GM21723 (cell line): ENCODE measurements around the gene GNB1L.

Experiments used
- ATAC-seq: cut with Tn5 transposase; IDR thresholded peaks from one replicate; pipeline ENCODE4 v1.9.1; 2021; ENCODE audit warnings: mild to moderate bottlenecking, moderate library complexity; ENCODE audit not compliant: unreplicated experiment

Gene GNB1L

DNA sequence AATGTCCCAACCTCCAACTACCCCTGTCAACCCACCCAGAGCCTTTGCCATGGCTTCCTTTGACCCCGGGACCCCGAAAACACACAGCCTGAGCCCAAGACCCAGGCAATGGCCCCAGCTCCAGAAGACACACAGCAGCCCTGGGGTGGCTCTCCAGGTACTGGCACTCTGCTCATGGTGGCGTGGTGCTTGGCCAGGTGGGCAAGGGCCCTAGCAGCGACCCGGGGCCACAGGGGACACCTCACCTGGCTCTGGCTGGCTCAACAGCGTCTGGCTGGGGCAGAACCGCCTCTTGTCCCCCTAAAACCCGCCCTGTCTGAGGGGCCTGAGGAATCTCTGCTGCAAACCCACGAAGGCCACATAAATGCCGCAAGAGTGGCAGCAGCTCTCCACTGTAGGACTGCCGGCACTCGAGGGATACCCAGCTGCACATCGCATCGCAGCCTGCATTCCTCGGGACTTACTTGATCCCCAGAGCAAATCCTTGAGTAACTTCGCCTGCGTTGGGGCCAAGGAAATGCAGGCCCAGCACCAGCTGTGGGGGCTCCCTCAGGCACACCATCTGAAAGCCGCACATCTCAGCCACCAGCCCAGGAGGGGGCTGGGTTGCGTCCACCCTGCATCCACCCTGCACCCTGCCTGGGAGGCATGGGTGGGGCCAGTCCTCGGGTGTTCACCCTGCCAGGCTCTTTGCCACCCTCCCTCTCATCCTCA is 23.1 kb upstream of the GNB1L start:
- no peak for ATAC-seq

GRCh38 chr22:19876941-19877625 is 22.4 kb upstream of the GNB1L start:
- no peak for ATAC-seq

DNA sequence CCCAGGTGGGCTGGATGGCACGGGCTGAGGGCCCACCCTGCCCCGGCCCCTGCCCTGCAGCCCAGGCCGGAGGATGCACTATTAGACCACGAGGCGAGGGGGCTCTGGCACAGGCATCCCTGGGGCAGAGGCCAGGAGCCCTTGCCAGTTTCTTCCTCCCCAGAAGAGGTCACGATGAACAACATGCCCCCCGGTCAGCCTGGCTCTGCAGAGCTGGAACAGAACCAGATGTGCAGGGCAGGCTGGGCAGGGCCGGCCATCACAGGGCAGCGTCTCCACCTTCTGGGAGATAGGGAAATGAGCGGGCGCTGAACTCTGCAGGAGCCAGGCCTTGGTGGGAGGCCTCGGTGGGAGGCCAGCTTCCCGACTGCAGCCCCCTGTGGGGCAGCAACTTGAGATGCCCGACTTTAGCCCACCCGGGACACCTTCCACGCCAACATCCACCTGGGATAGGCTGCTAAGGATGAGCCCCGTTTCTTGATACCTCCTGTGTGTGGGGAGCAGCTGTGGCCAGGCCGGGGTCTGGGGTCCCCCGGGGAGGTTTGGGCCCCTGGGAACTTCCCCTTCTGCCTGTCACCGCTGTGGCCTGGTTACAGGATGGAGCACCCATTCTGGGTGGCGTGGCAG is 21.8 kb upstream of the GNB1L start:
- ATAC-seq: no peak

- no peak for ATAC-seq
Measured at GRCh38 chr22:19875531-19876313, 21.0 kb upstream of the GNB1L start.

GRCh38 chr22:19875061-19875530 is 20.4 kb upstream of the GNB1L start:
- ATAC-seq: no peak

- ATAC-seq: no peak
Measured at GRCh38 chr22:19874307-19875060, 19.8 kb upstream of the GNB1L start.

DNA sequence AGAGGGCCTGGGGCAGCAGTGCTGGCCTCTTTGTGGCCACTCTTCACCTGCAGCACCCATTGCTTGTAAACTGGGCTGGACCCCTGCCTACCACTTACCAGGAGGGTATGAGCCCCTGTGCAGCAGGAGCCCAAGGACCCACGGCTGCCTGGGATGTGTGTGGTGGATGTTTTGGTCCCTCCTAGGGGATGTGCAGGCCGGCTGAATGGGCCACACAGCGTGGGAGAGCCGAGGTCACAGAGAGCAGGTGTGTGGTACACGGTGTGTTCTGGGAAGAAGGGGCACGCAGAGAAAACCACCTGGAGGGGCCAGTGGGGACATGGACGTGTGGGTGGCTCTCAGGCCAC is 19.3 kb upstream of the GNB1L start:
- no peak for ATAC-seq

DNA sequence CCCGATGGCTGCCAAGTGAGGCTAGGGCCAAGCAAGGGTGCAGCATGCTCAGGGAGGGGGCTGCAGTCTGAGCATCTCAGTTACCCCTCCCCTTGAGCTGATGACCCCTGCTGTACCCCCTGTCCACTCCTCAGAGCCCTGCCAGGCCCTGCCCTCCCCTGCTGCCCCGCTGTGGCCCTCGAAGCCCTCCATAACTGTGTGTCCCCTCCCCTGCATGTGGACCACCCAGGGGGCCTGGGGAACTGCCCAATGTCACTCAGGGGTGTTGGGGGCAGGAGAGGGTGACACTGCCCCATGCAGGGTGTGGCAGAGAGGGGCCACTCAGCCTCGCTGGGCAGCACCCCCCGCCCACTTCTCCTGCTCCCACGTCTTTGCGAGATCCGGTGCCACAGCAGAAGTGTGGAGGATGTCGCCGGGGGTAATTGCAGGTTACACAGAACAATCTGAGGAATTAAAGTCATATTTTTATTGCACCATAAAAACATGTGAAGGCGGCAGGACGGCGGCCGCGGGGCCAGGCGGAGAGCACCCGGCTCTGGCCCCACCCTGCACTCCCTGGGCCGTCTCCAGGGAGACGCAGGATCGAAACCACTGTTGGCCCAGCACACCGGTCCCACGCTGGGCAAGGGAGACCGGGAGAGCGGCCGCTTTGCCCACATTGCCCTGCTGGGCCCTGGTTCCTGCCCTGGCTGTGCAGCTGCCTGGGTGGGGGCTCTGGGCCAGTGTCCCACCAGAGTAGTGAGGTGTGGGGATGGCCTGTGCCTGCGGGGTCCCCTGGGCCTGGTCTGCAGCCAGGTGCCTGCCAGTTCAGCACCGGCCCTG is 18.7 kb upstream of the GNB1L start:
- no peak for ATAC-seq

- ATAC-seq: no peak
Measured at GRCh38 chr22:19872779-19873137, 18.1 kb upstream of the GNB1L start.

- no peak for ATAC-seq
Measured at GRCh38 chr22:19871845-19872778, 17.4 kb upstream of the GNB1L start.

DNA sequence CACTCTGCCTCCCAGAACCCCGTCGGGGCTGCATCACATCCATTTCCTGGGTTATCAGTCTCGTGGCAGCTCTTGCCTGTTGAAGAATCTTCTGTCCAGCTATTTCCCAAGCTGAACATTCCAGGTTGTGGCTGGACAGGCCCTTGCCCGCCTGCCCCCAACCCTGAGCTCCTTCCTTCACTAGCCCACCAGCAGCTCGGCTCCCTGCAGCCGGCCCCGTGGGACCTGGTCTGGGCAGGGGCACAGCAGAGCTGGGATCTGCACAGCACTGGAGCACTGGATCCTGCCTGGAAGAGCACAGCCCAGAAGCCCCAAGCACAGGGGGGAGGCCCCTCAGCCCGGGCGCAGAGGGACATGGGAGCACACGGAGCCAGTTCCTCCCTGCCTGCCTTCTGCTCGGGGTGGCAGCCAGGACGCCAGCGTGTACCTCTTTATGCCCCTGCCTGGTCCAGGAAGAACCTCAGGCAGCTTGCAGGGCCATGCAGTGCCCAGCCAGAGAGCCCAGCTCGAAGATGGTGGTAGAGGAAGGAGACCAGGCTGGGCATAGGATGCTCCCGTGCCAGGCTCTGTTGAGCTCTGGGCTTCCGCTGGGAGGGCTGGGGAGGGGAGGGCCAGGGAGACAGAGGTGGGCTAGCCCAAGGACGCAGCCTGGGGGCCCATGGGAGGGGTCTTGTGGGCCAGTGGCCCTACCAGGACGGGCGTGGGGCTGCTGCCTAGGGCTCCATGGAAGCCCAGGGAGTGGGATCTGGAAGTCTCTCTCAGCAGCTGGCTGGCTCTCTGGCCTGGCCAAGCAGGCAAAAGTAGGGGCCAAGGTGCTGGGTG is 16.6 kb upstream of the GNB1L start:
- ATAC-seq: no peak

DNA sequence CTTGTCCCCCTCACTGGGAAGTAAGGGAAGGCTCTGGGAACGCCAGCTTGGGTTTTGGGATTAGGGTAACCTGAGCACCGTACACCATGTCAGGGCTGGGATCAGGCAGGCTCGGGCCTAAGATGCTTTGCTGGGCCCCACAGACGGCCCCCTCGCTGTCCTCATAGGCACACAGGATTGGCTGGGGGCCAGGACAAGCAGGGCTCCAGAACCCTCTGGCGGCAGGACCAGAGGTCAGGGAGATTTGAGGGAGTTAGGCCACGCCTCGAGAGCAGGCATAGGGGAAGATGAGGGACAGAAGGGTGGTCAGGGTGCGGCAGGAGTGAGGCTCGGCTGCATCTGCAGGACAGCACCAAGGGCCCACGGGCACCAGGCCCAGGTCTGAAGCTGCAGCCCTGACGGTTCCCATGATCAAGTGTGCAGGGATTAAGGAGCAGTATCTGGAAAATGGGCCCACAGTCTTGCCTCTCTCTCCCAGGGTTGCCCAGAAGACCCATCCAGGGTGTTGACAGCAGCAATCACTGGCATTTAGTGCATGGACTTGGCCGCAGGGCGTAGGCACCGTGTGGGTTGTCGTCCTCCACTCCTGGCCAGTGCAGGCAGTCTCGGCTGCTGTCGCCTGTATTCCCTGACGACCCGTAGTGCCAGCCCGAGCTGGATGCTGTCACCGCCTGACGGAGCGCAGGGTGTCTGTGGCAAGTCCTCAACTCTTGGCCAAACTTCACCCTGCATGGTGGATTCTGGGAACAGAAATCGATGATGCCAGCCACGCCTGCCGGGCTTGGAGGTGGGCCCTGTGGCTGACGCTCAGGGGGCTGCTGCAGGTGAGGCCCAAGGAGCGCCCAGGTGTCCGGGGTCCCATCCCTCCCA is 15.7 kb upstream of the GNB1L start:
- ATAC-seq: no peak

DNA sequence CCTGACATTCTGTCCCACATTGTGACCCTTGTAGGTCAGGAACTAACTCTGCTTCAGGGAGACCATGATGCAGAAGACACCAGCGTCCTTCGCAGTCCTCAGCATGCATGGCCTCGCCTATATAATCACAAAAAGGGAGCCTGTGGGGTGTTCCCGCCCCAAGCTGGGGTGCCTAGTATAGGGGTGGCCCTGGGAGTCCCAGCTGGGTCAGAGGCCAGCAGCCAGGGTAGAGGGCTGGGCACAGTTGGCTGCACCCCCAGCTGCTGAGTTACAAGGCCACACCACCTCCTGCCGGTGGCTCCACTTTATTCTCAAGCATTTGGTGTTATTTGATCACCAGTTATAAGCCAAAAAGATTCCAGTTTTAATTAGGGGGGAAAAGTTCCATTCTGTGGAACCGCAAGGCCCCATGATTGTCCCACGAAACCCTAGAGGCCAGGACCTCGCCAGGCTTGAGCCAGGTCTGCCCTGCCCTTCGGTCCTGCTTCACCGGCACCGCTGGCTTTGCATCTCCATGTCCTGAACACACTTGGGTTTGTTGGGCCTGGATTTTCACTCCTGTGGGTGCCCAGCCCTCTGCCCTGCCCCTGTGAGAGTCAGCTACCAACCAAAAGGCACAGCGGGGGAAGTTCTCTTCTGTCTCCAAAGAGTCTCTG is 15.0 kb upstream of the GNB1L start:
- ATAC-seq: no peak

GRCh38 chr22:19868773-19869471 is 14.2 kb upstream of the GNB1L start:
- no peak for ATAC-seq

- no peak for ATAC-seq
Measured at GRCh38 chr22:19868333-19868732, 13.7 kb upstream of the GNB1L start.

DNA sequence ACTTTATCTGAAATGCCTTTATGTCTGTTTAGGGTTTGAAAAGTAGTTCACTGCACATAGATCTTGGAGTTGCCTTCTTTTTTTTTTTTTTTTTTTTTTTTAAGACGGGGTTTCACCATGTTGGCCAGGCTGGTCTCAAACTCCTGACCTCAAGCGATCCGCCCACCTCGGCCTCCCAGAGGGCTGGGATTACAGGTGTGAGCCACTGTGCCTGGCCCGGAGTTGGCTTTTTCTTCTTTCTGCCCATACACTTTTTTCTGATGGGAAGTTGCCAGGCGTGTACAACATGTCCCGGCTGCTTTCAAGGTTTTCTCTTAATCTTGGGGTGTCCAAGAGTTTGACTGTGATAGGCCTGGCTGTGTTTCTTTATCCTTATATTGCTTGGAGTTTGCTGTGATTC is 12.9 kb upstream of the GNB1L start:
- no peak for ATAC-seq
